ENCODE results near the gene NOTCH4.

Gene NOTCH4

GRCh38 chr6:32181148-32181702 is 42.6 kb downstream of the NOTCH4 start:
- DNase-seq (ENCODE audit: low spot score): no peak

- DNase-seq (ENCODE audit: low spot score): no peak
These were observed 44.0 kb downstream of the NOTCH4 start for GRCh38 chr6:32179766-32180405.

- no peak for DNase-seq (ENCODE audit: low spot score)
These were observed 45.1 kb downstream of the NOTCH4 start for GRCh38 chr6:32178547-32179440.

- DNase-seq (ENCODE audit: low spot score): peak; percentile 100
These were observed 45.9 kb downstream of the NOTCH4 start, which contains the start of gene RNF5 for GRCh38 chr6:32177788-32178546. RNF5 (plus strand) TSS chr6:32178405; CDS start chr6:32178512, 107 bp downstream.

- DNase-seq (ENCODE audit: low spot score): no peak
These were observed 46.6 kb downstream of the NOTCH4 start for GRCh38 chr6:32177183-32177787.

- no peak for DNase-seq (ENCODE audit: low spot score)
These were observed 47.2 kb downstream of the NOTCH4 start for GRCh38 chr6:32176476-32177182.

- DNase-seq (ENCODE audit: low spot score): peak; percentile 99
These were observed 48.0 kb downstream of the NOTCH4 start, which contains the start of gene AGPAT1 for GRCh38 chr6:32175711-32176475. AGPAT1 (minus strand) TSS chr6:32176084; CDS start chr6:32171496, 4,588 bp downstream.

GRCh38 chr6:32175322-32175710 is 48.6 kb downstream of the NOTCH4 start:
- DNase-seq (ENCODE audit: low spot score): no peak

- no peak for DNase-seq (ENCODE audit: low spot score)
These were observed 49.5 kb downstream of the NOTCH4 start for GRCh38 chr6:32174416-32174815.

GRCh38 chr6:32173051-32173727 is 50.7 kb downstream of the NOTCH4 start:
- DNase-seq (ENCODE audit: low spot score): no peak

GRCh38 chr6:32171234-32171633 is 52.6 kb downstream of the NOTCH4 start:
- no peak for DNase-seq (ENCODE audit: low spot score)

GRCh38 chr6:32170294-32170693 is 53.6 kb downstream of the NOTCH4 start:
- no peak for DNase-seq (ENCODE audit: low spot score)

GRCh38 chr6:32168807-32169591 is 54.9 kb downstream of the NOTCH4 start:
- no peak for DNase-seq (ENCODE audit: low spot score)

- no peak for DNase-seq (ENCODE audit: low spot score)
These were observed 55.5 kb downstream of the NOTCH4 start for GRCh38 chr6:32168350-32168749.

GRCh38 chr6:32167761-32168262 is 56.1 kb downstream of the NOTCH4 start:
- DNase-seq (ENCODE audit: low spot score): no peak

- no peak for DNase-seq (ENCODE audit: low spot score)
These were observed 56.6 kb downstream of the NOTCH4 start for GRCh38 chr6:32167154-32167760.

GRCh38 chr6:32166411-32167061 is 57.3 kb downstream of the NOTCH4 start:
- DNase-seq (ENCODE audit: low spot score): no peak

GRCh38 chr6:32164295-32164694 is 59.6 kb downstream of the NOTCH4 start, which contains the start of gene EGFL8:
EGFL8 (plus strand) TSS chr6:32164595; CDS start chr6:32166166, 1,571 bp downstream.
- no peak for DNase-seq (ENCODE audit: low spot score)
